Measurements from ENCODE around the gene EXD1.
"Not testable (repeated sequence)": the region's sequence is repeated elsewhere in the genome, so short reads cannot be mapped to it uniquely, and the experiment has no call there.

EXD1 gene

DNA sequence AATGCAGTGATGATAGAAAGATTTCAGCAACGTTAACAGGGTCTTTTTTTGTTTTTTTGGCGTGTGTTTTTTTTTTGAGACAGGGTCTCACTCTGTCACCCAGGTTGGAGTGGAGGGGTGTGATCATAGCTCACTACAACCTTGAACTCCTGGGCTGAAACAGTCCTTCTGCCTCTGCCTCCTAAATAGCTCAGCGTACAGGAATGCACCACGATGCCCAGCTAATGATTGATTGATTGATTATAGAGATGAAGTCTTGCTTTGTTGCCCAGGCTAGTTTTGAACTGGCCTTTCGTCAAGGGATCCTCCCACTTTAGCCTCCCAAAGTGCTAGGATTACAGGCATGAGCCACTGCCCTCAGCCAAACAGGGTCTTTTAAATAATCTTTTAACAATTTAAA is 7.5 kb upstream of the EXD1 start:
- H3K27ac ChIP-seq, result no peak overlapping the region
- H3K4me1 ChIP-seq, result peaks cover 0 to 10% (median 8%) of the 10 kb centered on the region in 10 experiments; a peak in 11 of 20 replicates
- no peak for TF ChIP-seq Cebpa-rat (IDR thresholded peaks at IDR 0.05)
- H3K9me3 ChIP-seq (replicated peaks in 1 of 11), result no peaks in the 10 kb centered on the region
- H3K36me3 ChIP-seq, result peaks cover 0 to 34% (median 18%) of the 10 kb centered on the region in 11 experiments; a peak in 19 of 22 replicates
- H3K27me3 ChIP-seq, result no peaks in the 10 kb centered on the region
- no peak overlapping the region for H3K4me3 ChIP-seq
- no peak overlapping the region for H3K4me2 ChIP-seq
- H3K9ac ChIP-seq, result 0 out of 22 replicates have a peak overlapping the region, but pooled peaks of 1 of the 11 experiments have one; percentile 2
- peaks cover 0 to 37% (median 8%) of the 10 kb centered on the region in 11 experiments; a peak in 12 of 22 replicates for H4K20me1 ChIP-seq

DNA sequence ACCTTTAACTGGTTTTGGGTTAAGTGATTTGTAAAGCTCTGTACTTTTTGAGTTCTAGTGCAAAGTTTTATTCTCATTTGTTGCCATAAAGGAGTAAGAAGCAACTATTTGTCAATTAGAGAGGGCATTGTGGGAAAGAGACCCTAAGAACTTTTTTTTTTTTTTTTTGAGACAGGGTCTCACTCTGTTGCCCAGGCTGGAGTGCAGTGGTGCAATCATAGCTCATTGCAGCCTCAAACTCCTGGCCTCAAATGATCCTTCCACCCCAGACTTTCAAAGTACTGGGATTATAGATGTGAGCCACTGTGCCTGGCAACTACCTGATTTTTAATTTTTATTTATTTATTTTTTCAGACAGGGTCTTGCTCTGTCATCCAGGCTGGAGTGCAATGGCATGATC is 5.4 kb upstream of the EXD1 start:
- H3K4me3 ChIP-seq, result no peak overlapping the region
- peaks cover 0 to 54% (median 18%) of the 10 kb centered on the region in 11 experiments; a peak in 12 of 22 replicates for H4K20me1 ChIP-seq
- H3K36me3 ChIP-seq, result peaks cover 0 to 17% (median 6%) of the 10 kb centered on the region in 11 experiments; a peak in 14 of 22 replicates
- H3K27me3 ChIP-seq, result no peaks in the 10 kb centered on the region
- TF ChIP-seq Cebpa-rat (IDR thresholded peaks at IDR 0.05), result no peak
- H3K9ac ChIP-seq, result no peak overlapping the region
- no peak overlapping the region for H3K27ac ChIP-seq
- H3K9me3 ChIP-seq (replicated peaks in 1 of 11), result no peaks in the 10 kb centered on the region
- no peak overlapping the region for H3K4me2 ChIP-seq
- H3K4me1 ChIP-seq, result peaks cover 10 to 25% (median 22%) of the 10 kb centered on the region in 10 experiments

DNA sequence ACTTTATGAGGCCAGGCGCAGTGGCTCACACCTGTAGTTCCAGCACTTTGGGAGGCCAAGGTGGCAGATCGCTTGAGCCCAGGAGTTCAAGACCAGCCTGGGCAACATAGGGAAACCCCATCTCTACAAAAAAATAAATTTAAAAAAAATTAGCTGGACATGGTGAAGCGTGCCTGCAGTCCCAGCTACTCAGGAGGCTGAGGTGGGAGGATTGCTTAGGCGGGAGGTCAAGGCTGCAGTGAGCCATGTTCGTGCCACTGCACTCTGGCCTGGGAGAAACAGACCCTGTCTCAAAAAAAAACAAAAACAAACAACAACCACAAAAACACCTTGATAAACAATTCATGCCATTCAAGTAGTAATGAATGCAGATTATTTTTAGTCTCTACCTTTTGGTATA is 4.7 kb upstream of the EXD1 start:
- H3K4me3 ChIP-seq; H3K9me3 ChIP-seq (replicated peaks in 1 of 11); H3K27ac ChIP-seq; H3K9ac ChIP-seq; H3K4me2 ChIP-seq; H3K27me3 ChIP-seq: not testable (repeated sequence)
- H3K4me1 ChIP-seq, result peaks cover 14 to 25% (median 22%) of the 10 kb centered on the region in 10 experiments
- peaks cover 0 to 54% (median 18%) of the 10 kb centered on the region in 11 experiments; a peak in 12 of 22 replicates for H4K20me1 ChIP-seq
- H3K36me3 ChIP-seq, result peaks cover 0 to 11% (median 0%) of the 10 kb centered on the region in 11 experiments; a peak in 6 of 22 replicates

DNA sequence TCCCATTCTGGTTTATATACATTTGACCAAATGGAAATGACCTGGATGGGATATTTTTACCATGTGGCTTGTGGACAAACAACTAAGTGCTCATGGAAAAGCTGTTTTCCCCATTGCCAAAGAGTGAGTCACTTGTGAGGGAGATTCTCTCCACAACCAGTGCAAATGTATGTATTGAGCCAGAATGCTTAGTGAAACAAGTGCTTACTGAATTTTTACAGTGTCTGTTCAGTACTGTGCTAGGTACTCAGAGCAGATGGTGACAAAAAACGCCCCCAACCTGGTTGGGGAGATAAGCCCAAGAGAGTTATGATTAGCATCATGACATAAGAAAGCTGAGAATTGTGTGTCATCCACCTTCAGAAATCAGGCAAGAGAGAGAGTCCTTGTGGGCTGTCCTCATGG is 2.8 kb upstream of the EXD1 start:
- H3K4me2 ChIP-seq, result peak overlapping the region in 10 of 11 experiments; percentile 7 to 96 (median 90); a peak in 13 of 22 replicates
- H3K27ac ChIP-seq, result no peak overlapping the region
- H4K20me1 ChIP-seq, result peaks cover 0 to 50% (median 18%) of the 10 kb centered on the region in 11 experiments; a peak in 11 of 22 replicates
- H3K27me3 ChIP-seq, result no peaks in the 10 kb centered on the region
- H3K36me3 ChIP-seq, result peaks cover 0 to 11% (median 0%) of the 10 kb centered on the region in 11 experiments; a peak in 6 of 22 replicates
- peaks cover 14 to 25% (median 22%) of the 10 kb centered on the region in 10 experiments for H3K4me1 ChIP-seq
- no peaks in the 10 kb centered on the region for H3K9me3 ChIP-seq (replicated peaks in 1 of 11)
- no peak overlapping the region for H3K4me3 ChIP-seq
- 0 out of 22 replicates have a peak overlapping the region, but pooled peaks of 2 of the 11 experiments have one; percentile 10 to 19 for H3K9ac ChIP-seq
- TF ChIP-seq Cebpa-rat (IDR thresholded peaks at IDR 0.05), result no peak

DNA sequence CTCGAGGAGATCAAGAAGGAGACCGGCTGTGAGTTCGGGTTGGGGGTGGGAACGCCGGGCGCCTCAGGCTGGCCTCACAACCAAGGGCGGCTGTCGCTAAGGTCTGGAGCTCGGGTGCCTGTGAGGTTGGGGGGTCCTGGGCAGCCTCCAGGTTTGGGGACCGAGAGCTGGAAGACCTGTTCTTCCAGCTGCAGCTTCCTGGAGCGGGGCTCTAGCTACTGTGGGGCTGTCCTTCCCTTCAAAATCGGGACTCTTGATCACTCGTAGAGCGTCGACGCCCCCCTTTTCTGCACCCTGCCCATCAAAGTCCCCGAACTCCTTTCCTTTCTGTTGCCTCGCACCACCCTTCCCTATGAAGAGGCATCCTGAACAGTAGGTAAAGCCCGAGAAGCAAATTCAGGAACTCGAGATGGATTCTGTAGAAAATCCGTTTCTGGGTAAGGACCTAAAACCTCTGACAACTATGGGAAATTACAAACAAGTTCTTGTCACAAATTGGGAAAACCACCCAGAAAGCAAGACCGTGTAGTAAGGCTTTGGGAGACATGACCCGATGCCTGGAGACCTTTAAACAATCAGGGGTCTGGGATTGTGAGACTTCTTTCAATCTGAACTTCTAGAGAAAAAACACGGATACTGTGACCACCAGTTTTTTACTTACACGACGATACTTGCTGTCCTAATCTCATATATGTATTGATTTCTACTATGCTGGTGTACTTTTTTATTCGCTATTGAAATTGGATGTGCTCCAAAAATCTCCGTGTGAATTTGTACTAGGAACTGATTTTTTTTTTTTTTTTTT is 1.1 kb upstream of the EXD1 start:
- peaks cover 14 to 25% (median 22%) of the 10 kb centered on the region in 10 experiments for H3K4me1 ChIP-seq
- peak overlapping the region; percentile 86 to 96 (median 90) for H3K4me2 ChIP-seq
- no peaks in the 10 kb centered on the region for H3K27me3 ChIP-seq
- peaks cover 0 to 11% (median 0%) of the 10 kb centered on the region in 11 experiments; a peak in 5 of 22 replicates for H3K36me3 ChIP-seq
- H3K9me3 ChIP-seq (replicated peaks in 1 of 11), result no peaks in the 10 kb centered on the region
- peak overlapping the region; percentile 70 to 94 (median 83) for H3K4me3 ChIP-seq
- no peak for TF ChIP-seq Cebpa-rat (IDR thresholded peaks at IDR 0.05)
- H4K20me1 ChIP-seq, result peaks cover 0 to 36% (median 14%) of the 10 kb centered on the region in 11 experiments; a peak in 11 of 22 replicates
- peak overlapping the region; percentile 71 to 91 (median 85) for H3K27ac ChIP-seq
- peak overlapping the region; percentile 76 to 91 (median 88) for H3K9ac ChIP-seq

DNA sequence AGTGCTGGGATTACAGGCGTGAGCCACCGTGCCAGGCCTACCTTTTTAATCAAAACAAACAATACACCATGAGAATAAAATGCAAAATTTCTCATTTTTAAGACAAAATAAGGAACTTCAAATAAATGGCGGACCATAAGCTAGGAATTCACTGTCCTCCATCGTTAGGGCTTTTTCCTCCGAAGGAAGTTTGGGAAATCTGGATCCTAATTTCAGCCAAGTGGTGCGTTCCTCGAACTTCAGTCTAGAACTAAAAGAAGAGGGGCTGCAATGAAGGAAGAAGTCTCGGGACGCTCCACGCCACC is 260 bp downstream of the EXD1 start:
- Histone ChIP-seq H3K4me3 (peak overlapping the region; percentile 70 to 94 (median 83); a peak in 18 of 20 replicates), H3K27me3 (no peaks in the 10 kb centered on the region), H3K9me3 (replicated peaks in 1 of 11) (no peaks in the 10 kb centered on the region), H3K4me2 (peak overlapping the region; percentile 51 to 96 (median 86); a peak in 21 of 22 replicates), H4K20me1 (peaks cover 0 to 32% (median 8%) of the 10 kb centered on the region in 11 experiments; a peak in 11 of 22 replicates), H3K9ac (peak overlapping the region in 3 of 11 experiments; percentile 87 to 91 (median 88); a peak in 5 of 22 replicates), H3K36me3 (peaks cover 0 to 8% (median 0%) of the 10 kb centered on the region in 11 experiments; a peak in 4 of 22 replicates), H3K27ac (peak overlapping the region in 8 of 11 experiments; percentile 84 to 91 (median 86); a peak in 12 of 22 replicates), H3K4me1 (peaks cover 14 to 25% (median 22%) of the 10 kb centered on the region in 10 experiments)
- no peak for TF ChIP-seq Cebpa-rat (IDR thresholded peaks at IDR 0.05)

DNA sequence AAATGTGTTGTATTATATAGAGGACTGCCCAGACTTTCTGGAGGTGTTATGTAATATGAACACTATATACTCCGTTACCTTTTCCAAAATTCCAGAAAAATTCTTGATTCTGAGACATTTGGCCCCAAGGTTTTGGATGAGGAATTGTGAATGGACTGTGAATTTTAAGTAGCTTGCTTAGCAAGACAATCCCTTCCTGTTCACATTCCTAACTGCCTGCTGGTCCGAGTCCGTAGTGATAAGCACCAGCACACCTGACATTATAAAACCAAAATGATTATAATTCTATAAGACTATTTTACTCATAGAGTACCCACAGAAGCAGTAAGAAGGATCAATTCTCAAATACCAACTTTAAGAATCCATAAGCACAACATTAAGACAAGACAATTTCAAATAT is 11.2 kb downstream of the EXD1 start:
- no peak overlapping the region for H3K4me2 ChIP-seq
- TF ChIP-seq Cebpa-rat (IDR thresholded peaks at IDR 0.05), result no peak
- H3K9me3 ChIP-seq (replicated peaks in 1 of 11), result no peaks in the 10 kb centered on the region
- no peaks in the 10 kb centered on the region for H4K20me1 ChIP-seq
- no peaks in the 10 kb centered on the region for H3K36me3 ChIP-seq
- H3K9ac ChIP-seq, result no peak overlapping the region
- H3K27ac ChIP-seq, result no peak overlapping the region
- no peaks in the 10 kb centered on the region for H3K27me3 ChIP-seq
- no peak overlapping the region for H3K4me3 ChIP-seq
- peaks cover 0 to 9% (median 0%) of the 10 kb centered on the region in 10 experiments; a peak in 1 of 20 replicates for H3K4me1 ChIP-seq

DNA sequence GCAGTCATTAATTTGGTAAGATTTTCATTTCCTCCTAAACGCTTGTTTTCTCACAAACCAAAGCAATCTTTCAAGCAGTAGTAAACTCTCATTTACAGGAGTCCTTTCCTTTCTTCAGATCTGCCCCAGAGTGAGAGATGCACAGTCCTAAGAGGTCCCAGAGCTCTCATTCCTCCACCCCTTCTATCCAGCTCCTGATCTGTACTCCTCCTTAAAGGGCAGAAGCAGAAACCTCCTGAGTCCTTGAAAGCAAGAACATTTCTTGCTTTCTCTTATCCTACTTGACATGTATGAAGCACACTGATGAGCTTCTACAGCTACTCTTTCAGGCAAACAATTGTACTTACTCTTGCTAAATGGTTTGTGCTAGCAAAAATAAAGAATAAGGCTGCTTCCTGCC is 11.7 kb downstream of the EXD1 start:
- H3K9ac ChIP-seq, result no peak overlapping the region
- no peaks in the 10 kb centered on the region for H3K36me3 ChIP-seq
- H3K9me3 ChIP-seq (replicated peaks in 1 of 11), result no peaks in the 10 kb centered on the region
- no peak for TF ChIP-seq Cebpa-rat (IDR thresholded peaks at IDR 0.05)
- H3K4me3 ChIP-seq, result no peak overlapping the region
- H3K4me2 ChIP-seq, result no peak overlapping the region
- no peaks in the 10 kb centered on the region for H3K27me3 ChIP-seq
- H3K4me1 ChIP-seq, result peaks cover 0 to 9% (median 0%) of the 10 kb centered on the region in 10 experiments; a peak in 1 of 20 replicates
- H4K20me1 ChIP-seq, result no peaks in the 10 kb centered on the region
- no peak overlapping the region for H3K27ac ChIP-seq

DNA sequence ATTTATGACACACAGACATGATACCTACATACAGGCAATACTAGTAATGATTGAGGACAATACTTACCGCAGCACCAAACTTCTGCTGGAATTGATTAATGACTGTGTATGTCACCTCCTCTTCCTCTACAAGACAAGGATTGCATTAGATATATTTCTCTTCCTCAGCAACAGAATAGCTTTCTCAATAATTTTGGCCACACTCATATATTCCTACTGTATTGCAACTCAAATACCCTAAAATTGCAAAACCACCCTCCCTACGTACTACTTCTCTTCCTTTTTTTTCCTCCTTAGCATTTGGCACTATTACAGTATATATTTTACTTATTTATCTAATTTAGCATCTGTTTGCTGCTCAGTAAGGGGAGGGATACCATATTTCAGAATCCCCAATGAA is 14.8 kb downstream of the EXD1 start:
- Histone ChIP-seq H3K27ac (no peak overlapping the region), H3K4me2 (no peak overlapping the region), H4K20me1 (no peaks in the 10 kb centered on the region)

More for the DNA sequence above, 14.8 kb downstream of the EXD1 start:
- no peak overlapping the region for H3K4me3 ChIP-seq
- no peaks in the 10 kb centered on the region for H3K36me3 ChIP-seq
- H3K9ac ChIP-seq, result no peak overlapping the region
- TF ChIP-seq Cebpa-rat (IDR thresholded peaks at IDR 0.05), result no peak
- H3K4me1 ChIP-seq, result peaks cover 0 to 9% (median 0%) of the 10 kb centered on the region in 10 experiments; a peak in 1 of 20 replicates
- H3K27me3 ChIP-seq, result no peaks in the 10 kb centered on the region
- H3K9me3 ChIP-seq (replicated peaks in 1 of 11), result no peaks in the 10 kb centered on the region

Data from BLaER1 treated with 17β-estradiol and CSF1 and Interleukin-3, amounts not matched to agents 10 nM and 100 nM (cell line).